Endothelial cell of umbilical vein (primary cell): ENCODE results near the gene EIF2S2.

Experiments
- EZH2 ChIP-seq: IDR thresholded peaks from 2 replicates; pipeline ENCODE4 v1.6.1; 2012; ENCODE audit warnings: borderline replicate concordance, low read depth, mild to moderate bottlenecking, moderate library complexity, low read length, inconsistent platforms; ENCODE audit not compliant: severe bottlenecking
- POLR2A ChIP-seq: IDR thresholded peaks from 2 replicates; pipeline ENCODE4 v1.6.1; 2012; ENCODE audit warnings: low read depth, mild to moderate bottlenecking, control low read depth, low read length
- POLR2AphosphoS5 ChIP-seq: IDR thresholded peaks from 2 replicates; pipeline ENCODE4 v1.6.1; 2012; ENCODE audit warnings: low read depth, mild to moderate bottlenecking, control low read depth, low read length, moderate library complexity; ENCODE audit not compliant: insufficient read depth
- TF ChIP-seq, protein P1 (sequence below): IDR thresholded peaks from 2 replicates; pipeline ENCODE4 v1.6.1; 2011; ENCODE audit not compliant: insufficient read depth, insufficient read length
- TF ChIP-seq, protein P2 (sequence below), 2 donors: IDR thresholded peaks; 1 replicate in 1 of 2; 2 replicates in 1 of 2; pipeline ENCODE4 v1.5.1; 2011; ENCODE audit warnings: low read length in 2 of 2, mild to moderate bottlenecking in 2 of 2, moderate library complexity in 2 of 2, control low read depth in 1 of 2, inconsistent platforms in 1 of 2, low read depth in 1 of 2; ENCODE audit not compliant: insufficient read depth in 1 of 2; ENCODE audit errors: extremely low read depth in 1 of 2

DNA sequence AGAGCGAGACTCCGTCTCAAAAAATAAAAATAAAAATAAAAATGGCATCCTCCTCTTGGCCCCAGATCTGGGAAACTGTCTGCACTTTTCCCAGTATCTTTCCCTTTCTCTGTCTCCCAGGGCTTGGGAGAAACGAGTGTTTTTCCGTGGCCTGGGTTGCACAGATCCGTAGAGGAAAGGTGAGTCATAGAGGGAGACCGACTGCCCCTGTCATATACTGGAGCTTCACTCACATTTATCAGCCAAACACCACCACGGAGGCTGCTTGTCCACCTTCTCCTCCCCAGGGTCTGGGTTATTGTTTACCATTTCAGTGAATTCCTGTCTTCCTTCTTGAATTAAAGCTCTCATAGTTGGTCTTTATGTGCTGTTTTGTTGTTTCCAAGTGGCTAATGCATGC lies 31.9 kb upstream of the EIF2S2 start:
- no peak for TF ChIP-seq POLR2AphosphoS5
- no peak for TF ChIP-seq POLR2A
- TF ChIP-seq, protein P1, sequence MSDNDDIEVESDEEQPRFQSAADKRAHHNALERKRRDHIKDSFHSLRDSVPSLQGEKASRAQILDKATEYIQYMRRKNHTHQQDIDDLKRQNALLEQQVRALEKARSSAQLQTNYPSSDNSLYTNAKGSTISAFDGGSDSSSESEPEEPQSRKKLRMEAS = no peak
- TF ChIP-seq, protein P2, sequence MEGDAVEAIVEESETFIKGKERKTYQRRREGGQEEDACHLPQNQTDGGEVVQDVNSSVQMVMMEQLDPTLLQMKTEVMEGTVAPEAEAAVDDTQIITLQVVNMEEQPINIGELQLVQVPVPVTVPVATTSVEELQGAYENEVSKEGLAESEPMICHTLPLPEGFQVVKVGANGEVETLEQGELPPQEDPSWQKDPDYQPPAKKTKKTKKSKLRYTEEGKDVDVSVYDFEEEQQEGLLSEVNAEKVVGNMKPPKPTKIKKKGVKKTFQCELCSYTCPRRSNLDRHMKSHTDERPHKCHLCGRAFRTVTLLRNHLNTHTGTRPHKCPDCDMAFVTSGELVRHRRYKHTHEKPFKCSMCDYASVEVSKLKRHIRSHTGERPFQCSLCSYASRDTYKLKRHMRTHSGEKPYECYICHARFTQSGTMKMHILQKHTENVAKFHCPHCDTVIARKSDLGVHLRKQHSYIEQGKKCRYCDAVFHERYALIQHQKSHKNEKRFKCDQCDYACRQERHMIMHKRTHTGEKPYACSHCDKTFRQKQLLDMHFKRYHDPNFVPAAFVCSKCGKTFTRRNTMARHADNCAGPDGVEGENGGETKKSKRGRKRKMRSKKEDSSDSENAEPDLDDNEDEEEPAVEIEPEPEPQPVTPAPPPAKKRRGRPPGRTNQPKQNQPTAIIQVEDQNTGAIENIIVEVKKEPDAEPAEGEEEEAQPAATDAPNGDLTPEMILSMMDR (IDR thresholded peaks at IDR 0.05; ENCODE audit: extremely low read depth in 1 of 2, insufficient read depth in 1 of 2, low read depth in 1 of 2, low read length in 2 of 2) = no peak
- no peak for TF ChIP-seq EZH2
